HG03558 (cell line): ENCODE results near the gene OR1J4.

Experiments used
- ATAC-seq: cut with Tn5 transposase; IDR thresholded peaks from one replicate; pipeline ENCODE4 v1.9.1; 2021; ENCODE audit warnings: moderate number of reproducible peaks; ENCODE audit not compliant: unreplicated experiment; ENCODE audit errors: extremely low read depth

OR1J4 gene

GRCh38 chr9:122562134-122562760, 43.3 kb downstream of the OR1J4 start:
- no peak for ATAC-seq

GRCh38 chr9:122567901-122568300, 49.0 kb downstream of the OR1J4 start:
- no peak for ATAC-seq
